ENCODE measurements around the gene TMEM243. TPM values are rescaled to one million over a fixed set of nuclear protein-coding genes. Genes with fewer than 3 reads are reported as not detected.

The TMEM243 gene
- total and polyA plus RNA-seq, 2 experiments from 2014 or later = 44.5 to 82.5 TPM

DNA sequence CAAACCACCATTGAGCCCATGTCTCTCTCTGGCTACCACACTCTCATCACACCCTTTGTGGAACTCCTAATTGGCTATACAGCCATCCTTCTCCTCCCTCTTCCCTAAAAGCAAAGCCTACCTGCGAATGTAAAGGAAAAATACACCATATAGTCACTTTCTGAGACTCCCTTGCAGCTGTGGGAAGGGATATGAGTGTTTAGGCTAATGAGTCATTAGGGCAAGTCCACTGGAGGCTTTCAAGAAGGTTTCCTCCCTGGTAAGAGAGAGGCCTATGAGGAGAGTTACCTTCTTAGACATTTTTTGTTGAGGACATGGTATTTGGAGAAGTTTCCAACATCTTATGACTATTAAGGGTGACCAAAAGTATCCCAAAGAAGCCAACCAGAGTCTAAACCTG is 4.1 kb upstream of the TMEM243 start:
- Mint-ChIP-seq H3K36me3 (ENCODE audit: low read depth) (no peaks in the 10 kb centered on the region; the same call in 2 of the 3 replicates), H3K4me3 (no peak overlapping the region), H3K9me3 (peaks cover 3% of the 10 kb centered on the region; the same call in 2 of the 3 replicates), H3K4me1 (peaks cover 8% of the 10 kb centered on the region; the same call in 2 of the 3 replicates), H3K27me3 (ENCODE audit: insufficient read depth, low read depth, poor library complexity) (peaks cover 17% of the 10 kb centered on the region), H3K27ac (no peak overlapping the region)
- Histone ChIP-seq H3K79me2 (replicated peaks; ENCODE audit: insufficient read depth) (peaks cover 4% of the 10 kb centered on the region), H3K36me3 (ENCODE audit: insufficient read depth) (no peaks in the 10 kb centered on the region), H2AFZ (no peak overlapping the region), H3K4me2 (no peak overlapping the region), H3K27ac (ENCODE audit: low read depth) (no peak overlapping the region), H3K4me1 (ENCODE audit: insufficient read depth) (peaks cover 7% of the 10 kb centered on the region), H3K27me3 (ENCODE audit: insufficient read depth) (peaks cover 31% of the 10 kb centered on the region), H4K20me1 (replicated peaks; ENCODE audit: insufficient read depth) (0 out of 2 replicates have a peak, but pooled peaks cover under 1% of the 10 kb centered on the region), H3K9me2 (ENCODE audit: insufficient read depth) (no peaks in the 10 kb centered on the region), H3F3A (replicated peaks; ENCODE audit: low read depth) (no peaks in the 10 kb centered on the region), H3K4me3 (no peak overlapping the region)
- ATAC-seq (no peak), DNase-seq (ENCODE audit: low spot score) (no peak)
- TF ChIP-seq STAT1 (IDR thresholded peaks at IDR 0.05; ENCODE audit: unreplicated experiment) (no peak), CTCF (conservative IDR thresholded peaks at IDR 0.05; ENCODE audit: low read depth in 2 of 2) (no peak), ZNF114 (CRISPR knock-in tag; IDR thresholded peaks at IDR 0.05) (no peak), CREB1 (CRISPR knock-in tag; IDR thresholded peaks at IDR 0.05; ENCODE audit: low read depth) (no peak), EZH2 (IDR thresholded peaks at IDR 0.05; ENCODE audit: low read depth, unreplicated experiment) (no peak), JUNB (IDR thresholded peaks at IDR 0.05; ENCODE audit: unreplicated experiment) (no peak), NANOG (IDR thresholded peaks at IDR 0.05; ENCODE audit: borderline replicate concordance) (no peak), POLR2AphosphoS5 (IDR thresholded peaks at IDR 0.05; ENCODE audit: low read depth) (no peak), EZH2phosphoT487 (IDR thresholded peaks at IDR 0.05; ENCODE audit: unreplicated experiment) (no peak), ZNF331 (CRISPR knock-in tag; IDR thresholded peaks at IDR 0.05; ENCODE audit: low read depth) (no peak)
- TF ChIP-seq, protein P1, sequence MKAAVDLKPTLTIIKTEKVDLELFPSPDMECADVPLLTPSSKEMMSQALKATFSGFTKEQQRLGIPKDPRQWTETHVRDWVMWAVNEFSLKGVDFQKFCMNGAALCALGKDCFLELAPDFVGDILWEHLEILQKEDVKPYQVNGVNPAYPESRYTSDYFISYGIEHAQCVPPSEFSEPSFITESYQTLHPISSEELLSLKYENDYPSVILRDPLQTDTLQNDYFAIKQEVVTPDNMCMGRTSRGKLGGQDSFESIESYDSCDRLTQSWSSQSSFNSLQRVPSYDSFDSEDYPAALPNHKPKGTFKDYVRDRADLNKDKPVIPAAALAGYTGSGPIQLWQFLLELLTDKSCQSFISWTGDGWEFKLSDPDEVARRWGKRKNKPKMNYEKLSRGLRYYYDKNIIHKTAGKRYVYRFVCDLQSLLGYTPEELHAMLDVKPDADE (IDR thresholded peaks at IDR 0.05) = no peak
- TF ChIP-seq, protein P2, sequence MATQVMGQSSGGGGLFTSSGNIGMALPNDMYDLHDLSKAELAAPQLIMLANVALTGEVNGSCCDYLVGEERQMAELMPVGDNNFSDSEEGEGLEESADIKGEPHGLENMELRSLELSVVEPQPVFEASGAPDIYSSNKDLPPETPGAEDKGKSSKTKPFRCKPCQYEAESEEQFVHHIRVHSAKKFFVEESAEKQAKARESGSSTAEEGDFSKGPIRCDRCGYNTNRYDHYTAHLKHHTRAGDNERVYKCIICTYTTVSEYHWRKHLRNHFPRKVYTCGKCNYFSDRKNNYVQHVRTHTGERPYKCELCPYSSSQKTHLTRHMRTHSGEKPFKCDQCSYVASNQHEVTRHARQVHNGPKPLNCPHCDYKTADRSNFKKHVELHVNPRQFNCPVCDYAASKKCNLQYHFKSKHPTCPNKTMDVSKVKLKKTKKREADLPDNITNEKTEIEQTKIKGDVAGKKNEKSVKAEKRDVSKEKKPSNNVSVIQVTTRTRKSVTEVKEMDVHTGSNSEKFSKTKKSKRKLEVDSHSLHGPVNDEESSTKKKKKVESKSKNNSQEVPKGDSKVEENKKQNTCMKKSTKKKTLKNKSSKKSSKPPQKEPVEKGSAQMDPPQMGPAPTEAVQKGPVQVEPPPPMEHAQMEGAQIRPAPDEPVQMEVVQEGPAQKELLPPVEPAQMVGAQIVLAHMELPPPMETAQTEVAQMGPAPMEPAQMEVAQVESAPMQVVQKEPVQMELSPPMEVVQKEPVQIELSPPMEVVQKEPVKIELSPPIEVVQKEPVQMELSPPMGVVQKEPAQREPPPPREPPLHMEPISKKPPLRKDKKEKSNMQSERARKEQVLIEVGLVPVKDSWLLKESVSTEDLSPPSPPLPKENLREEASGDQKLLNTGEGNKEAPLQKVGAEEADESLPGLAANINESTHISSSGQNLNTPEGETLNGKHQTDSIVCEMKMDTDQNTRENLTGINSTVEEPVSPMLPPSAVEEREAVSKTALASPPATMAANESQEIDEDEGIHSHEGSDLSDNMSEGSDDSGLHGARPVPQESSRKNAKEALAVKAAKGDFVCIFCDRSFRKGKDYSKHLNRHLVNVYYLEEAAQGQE (IDR thresholded peaks at IDR 0.05; ENCODE audit: unreplicated experiment) = no peak
- TF ChIP-seq, protein P3, sequence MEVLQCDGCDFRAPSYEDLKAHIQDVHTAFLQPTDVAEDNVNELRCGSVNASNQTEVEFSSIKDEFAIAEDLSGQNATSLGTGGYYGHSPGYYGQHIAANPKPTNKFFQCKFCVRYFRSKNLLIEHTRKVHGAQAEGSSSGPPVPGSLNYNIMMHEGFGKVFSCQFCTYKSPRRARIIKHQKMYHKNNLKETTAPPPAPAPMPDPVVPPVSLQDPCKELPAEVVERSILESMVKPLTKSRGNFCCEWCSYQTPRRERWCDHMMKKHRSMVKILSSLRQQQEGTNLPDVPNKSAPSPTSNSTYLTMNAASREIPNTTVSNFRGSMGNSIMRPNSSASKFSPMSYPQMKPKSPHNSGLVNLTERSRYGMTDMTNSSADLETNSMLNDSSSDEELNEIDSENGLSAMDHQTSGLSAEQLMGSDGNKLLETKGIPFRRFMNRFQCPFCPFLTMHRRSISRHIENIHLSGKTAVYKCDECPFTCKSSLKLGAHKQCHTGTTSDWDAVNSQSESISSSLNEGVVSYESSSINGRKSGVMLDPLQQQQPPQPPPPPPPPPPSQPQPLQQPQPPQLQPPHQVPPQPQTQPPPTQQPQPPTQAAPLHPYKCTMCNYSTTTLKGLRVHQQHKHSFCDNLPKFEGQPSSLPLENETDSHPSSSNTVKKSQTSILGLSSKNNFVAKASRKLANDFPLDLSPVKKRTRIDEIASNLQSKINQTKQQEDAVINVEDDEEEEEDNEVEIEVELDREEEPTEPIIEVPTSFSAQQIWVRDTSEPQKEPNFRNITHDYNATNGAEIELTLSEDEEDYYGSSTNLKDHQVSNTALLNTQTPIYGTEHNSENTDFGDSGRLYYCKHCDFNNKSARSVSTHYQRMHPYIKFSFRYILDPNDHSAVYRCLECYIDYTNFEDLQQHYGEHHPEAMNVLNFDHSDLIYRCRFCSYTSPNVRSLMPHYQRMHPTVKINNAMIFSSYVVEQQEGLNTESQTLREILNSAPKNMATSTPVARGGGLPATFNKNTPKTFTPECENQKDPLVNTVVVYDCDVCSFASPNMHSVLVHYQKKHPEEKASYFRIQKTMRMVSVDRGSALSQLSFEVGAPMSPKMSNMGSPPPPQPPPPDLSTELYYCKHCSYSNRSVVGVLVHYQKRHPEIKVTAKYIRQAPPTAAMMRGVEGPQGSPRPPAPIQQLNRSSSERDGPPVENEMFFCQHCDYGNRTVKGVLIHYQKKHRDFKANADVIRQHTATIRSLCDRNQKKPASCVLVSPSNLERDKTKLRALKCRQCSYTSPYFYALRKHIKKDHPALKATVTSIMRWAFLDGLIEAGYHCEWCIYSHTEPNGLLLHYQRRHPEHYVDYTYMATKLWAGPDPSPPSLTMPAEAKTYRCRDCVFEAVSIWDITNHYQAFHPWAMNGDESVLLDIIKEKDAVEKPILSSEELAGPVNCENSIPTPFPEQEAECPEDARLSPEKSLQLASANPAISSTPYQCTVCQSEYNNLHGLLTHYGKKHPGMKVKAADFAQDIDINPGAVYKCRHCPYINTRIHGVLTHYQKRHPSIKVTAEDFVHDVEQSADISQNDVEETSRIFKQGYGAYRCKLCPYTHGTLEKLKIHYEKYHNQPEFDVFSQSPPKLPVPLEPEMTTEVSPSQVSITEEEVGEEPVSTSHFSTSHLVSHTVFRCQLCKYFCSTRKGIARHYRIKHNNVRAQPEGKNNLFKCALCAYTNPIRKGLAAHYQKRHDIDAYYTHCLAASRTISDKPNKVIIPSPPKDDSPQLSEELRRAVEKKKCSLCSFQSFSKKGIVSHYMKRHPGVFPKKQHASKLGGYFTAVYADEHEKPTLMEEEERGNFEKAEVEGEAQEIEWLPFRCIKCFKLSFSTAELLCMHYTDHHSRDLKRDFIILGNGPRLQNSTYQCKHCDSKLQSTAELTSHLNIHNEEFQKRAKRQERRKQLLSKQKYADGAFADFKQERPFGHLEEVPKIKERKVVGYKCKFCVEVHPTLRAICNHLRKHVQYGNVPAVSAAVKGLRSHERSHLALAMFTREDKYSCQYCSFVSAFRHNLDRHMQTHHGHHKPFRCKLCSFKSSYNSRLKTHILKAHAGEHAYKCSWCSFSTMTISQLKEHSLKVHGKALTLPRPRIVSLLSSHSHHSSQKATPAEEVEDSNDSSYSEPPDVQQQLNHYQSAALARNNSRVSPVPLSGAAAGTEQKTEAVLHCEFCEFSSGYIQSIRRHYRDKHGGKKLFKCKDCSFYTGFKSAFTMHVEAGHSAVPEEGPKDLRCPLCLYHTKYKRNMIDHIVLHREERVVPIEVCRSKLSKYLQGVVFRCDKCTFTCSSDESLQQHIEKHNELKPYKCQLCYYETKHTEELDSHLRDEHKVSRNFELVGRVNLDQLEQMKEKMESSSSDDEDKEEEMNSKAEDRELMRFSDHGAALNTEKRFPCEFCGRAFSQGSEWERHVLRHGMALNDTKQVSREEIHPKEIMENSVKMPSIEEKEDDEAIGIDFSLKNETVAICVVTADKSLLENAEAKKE (CRISPR knock-in tag; IDR thresholded peaks at IDR 0.05) = no peak

Measured in GM23338 (cell line).